Inferior parietal cortex (tissue), 1 donor: ENCODE measurements around the gene ZNF428.
"Not testable (repeated sequence)": the region's sequence is repeated elsewhere in the genome, so short reads cannot be mapped to it uniquely, and the experiment has no call there.

ENCODE experiments used
- DNase-seq: peaks from one replicate; pipeline ENCODE4 v3.0.0-alpha.2; 2016; ENCODE audit errors: extremely low spot score

Gene ZNF428

GRCh38 chr19:43639519-43640423, 20.3 kb upstream of the ZNF428 start, which contains the start of gene CADM4:
Gene CADM4 (minus strand): TSS chr19:43639850. CDS start chr19:43639790, 60 bp downstream.
- no peak for DNase-seq

GRCh38 chr19:43638995-43639518, 19.6 kb upstream of the ZNF428 start:
- no peak for DNase-seq

- no peak for DNase-seq
Measured at GRCh38 chr19:43638214-43638994, 19.0 kb upstream of the ZNF428 start.

GRCh38 chr19:43636121-43636683, 16.8 kb upstream of the ZNF428 start:
- no peak for DNase-seq

- not testable (repeated sequence) for DNase-seq
Measured at GRCh38 chr19:43635561-43635940, 16.1 kb upstream of the ZNF428 start.

GRCh38 chr19:43634872-43635560, 15.6 kb upstream of the ZNF428 start:
- DNase-seq: peak; percentile 60

- peak; percentile 52 for DNase-seq
Measured at GRCh38 chr19:43634506-43634871, 15.1 kb upstream of the ZNF428 start.

GRCh38 chr19:43634068-43634467, 14.6 kb upstream of the ZNF428 start:
- DNase-seq: no peak

GRCh38 chr19:43633520-43633919, 14.1 kb upstream of the ZNF428 start:
- no peak for DNase-seq

- DNase-seq: no peak
Measured at GRCh38 chr19:43631491-43631890, 12.1 kb upstream of the ZNF428 start.

- no peak for DNase-seq
Measured at GRCh38 chr19:43628646-43629326, 9.4 kb upstream of the ZNF428 start.

- DNase-seq: no peak
Measured at GRCh38 chr19:43626838-43627237, 7.4 kb upstream of the ZNF428 start.

GRCh38 chr19:43625918-43626579, 6.6 kb upstream of the ZNF428 start:
- no peak for DNase-seq

- no peak for DNase-seq
Measured at GRCh38 chr19:43624933-43625332, 5.5 kb upstream of the ZNF428 start.

GRCh38 chr19:43623889-43624670, 4.7 kb upstream of the ZNF428 start:
- DNase-seq: no peak

- no peak for DNase-seq
Measured at GRCh38 chr19:43622956-43623355, 3.5 kb upstream of the ZNF428 start.

- DNase-seq: no peak
Measured at GRCh38 chr19:43622070-43622469, 2.6 kb upstream of the ZNF428 start.

GRCh38 chr19:43620061-43621001, 902 bp upstream of the ZNF428 start:
- DNase-seq: no peak

- DNase-seq: no peak
Measured at GRCh38 chr19:43618921-43619261, 538 bp downstream of the ZNF428 start.
